B cell (primary cell): Measurements from ENCODE around the gene DDIT4. TPM values are rescaled to one million over a fixed set of nuclear protein-coding genes. Genes with fewer than 3 reads are reported as not detected.
A peak's percentile ranks its signal among the peaks of the same experiment; 100 is the strongest.
"Not testable (repeated sequence)": the region's sequence is repeated elsewhere in the genome, so short reads cannot be mapped to it uniquely, and the experiment has no call there.

ENCODE experiments used
- ATAC-seq: fragments of 200-7000 bp; cut with Tn5 transposase; one replicate; pipeline ENCODE4 v1.10.0; 2021; ENCODE audit warnings: low read depth, mild to moderate bottlenecking, moderate number of reproducible peaks, moderate library complexity
- CTCF ChIA-PET: fragments of 350-600 bp; sonication (Branson Sonifier 250); formaldehyde crosslinking; loops from one replicate; lab custom pipeline; 2021; ENCODE audit warnings: antibody characterized with exemption, inconsistent platforms; lab: Charles Lee
- POLR2A ChIA-PET: fragments of 350-600 bp; sonication (Branson Sonifier 250); formaldehyde crosslinking; loops from one replicate; lab custom pipeline; 2021; ENCODE audit warnings: antibody characterized with exemption; lab: Charles Lee
- DNase-seq: peaks from one replicate; pipeline ENCODE4 v3.0.0; 2013
- H2AFZ ChIP-seq: 2 replicates; pipeline ENCODE4 v1.6.1; 2012; ENCODE audit warnings: mild to moderate bottlenecking, low read depth, low read length; ENCODE audit not compliant: insufficient read depth, poor library complexity, severe bottlenecking
- H3K27ac ChIP-seq, 2 donors: 1 replicate in 1 of 2; 2 replicates in 1 of 2; pipeline ENCODE4 v1.5.1; 2012 to 2013; ENCODE audit warnings: low read length in 2 of 2, mild to moderate bottlenecking in 2 of 2, moderate library complexity in 1 of 2
- H3K27me3 ChIP-seq, 4 experiments: fragments of 200-600 bp in 1 of 4; sonication (generic) in 1 of 4; replicated peaks in 1 of 4; 1 replicate in 2 of 4; 2 replicates in 2 of 4; pipeline versions ENCODE4 v1.6.1 to v1.7.0; 2013 to 2016; ENCODE audit warnings: low read length in 3 of 4, mild to moderate bottlenecking in 2 of 4, mixed read lengths in 1 of 4, moderate library complexity in 1 of 4; ENCODE audit not compliant: insufficient read depth in 4 of 4, control insufficient read depth in 3 of 4; ENCODE audit errors: control extremely low read depth in 1 of 4
- H3K36me3 ChIP-seq, 2 experiments: replicated peaks in 1 of 2; 1 replicate in 1 of 2; 2 replicates in 1 of 2; pipeline versions ENCODE4 v1.6.1 to v1.7.1; 2013; ENCODE audit warnings: low read length in 1 of 2; ENCODE audit not compliant: insufficient read depth in 2 of 2, control insufficient read depth in 1 of 2; ENCODE audit errors: control extremely low read depth in 1 of 2, extremely low read depth in 1 of 2
- H3K4me1 ChIP-seq, 2 donors: fragments of 200-600 bp in 1 of 2; sonication (generic) in 1 of 2; 1 replicate in 1 of 2; 2 replicates in 1 of 2; pipeline versions ENCODE4 v1.5.1 to v1.6.1; 2013 to 2017; ENCODE audit warnings: low read length in 2 of 2; ENCODE audit not compliant: control insufficient read depth in 2 of 2, insufficient read depth in 2 of 2
- H3K4me2 ChIP-seq: replicated peaks from 2 replicates; pipeline ENCODE3; 2012; ENCODE audit warnings: mild to moderate bottlenecking, low read depth, low read length; ENCODE audit not compliant: poor library complexity, severe bottlenecking
- H3K4me3 ChIP-seq, 5 experiments: fragments of 200-600 bp in 1 of 5; sonication (generic) in 1 of 5; 1 replicate in 3 of 5; 2 replicates in 2 of 5; pipeline versions ENCODE4 v1.5.1 to v1.7.0; 2011 to 2016; ENCODE audit warnings: low read length in 4 of 5, mild to moderate bottlenecking in 4 of 5, low read depth in 2 of 5, control low read depth in 1 of 5, moderate library complexity in 1 of 5; ENCODE audit not compliant: insufficient read depth in 1 of 5; ENCODE audit errors: control extremely low read depth in 1 of 5, extremely low read depth in 1 of 5
- H3K79me2 ChIP-seq: fragments of 200-600 bp; sonication (generic); one replicate; pipeline ENCODE4 v1.6.0; 2016; ENCODE audit warnings: low read length; ENCODE audit not compliant: control insufficient read depth, insufficient read depth
- H3K9ac ChIP-seq: fragments of 200-600 bp; sonication (generic); 2 replicates; pipeline ENCODE4 v1.6.1; 2017; ENCODE audit warnings: mild to moderate bottlenecking, low read length, moderate library complexity
- H3K9me3 ChIP-seq, 3 donors: one replicate each; pipeline versions ENCODE4 v1.6.1 to v1.7.1; 2013; ENCODE audit warnings: low read length in 2 of 3; ENCODE audit not compliant: control insufficient read depth in 2 of 3, insufficient read depth in 1 of 3; ENCODE audit errors: control extremely low read depth in 1 of 3
- H4K20me1 ChIP-seq: 2 replicates; pipeline ENCODE4 v1.6.0; 2012; ENCODE audit warnings: mild to moderate bottlenecking, low read length; ENCODE audit not compliant: insufficient read depth, control insufficient read depth, poor library complexity, severe bottlenecking
- H3K27ac Mint-ChIP-seq: one replicate; pipeline ENCODE4 v1.8.0; 2021; ENCODE audit warnings: mixed read lengths
- H3K27me3 Mint-ChIP-seq: one replicate; pipeline ENCODE4 v1.8.0; 2021; ENCODE audit warnings: mixed read lengths
- H3K4me1 Mint-ChIP-seq: one replicate; pipeline ENCODE4 v1.8.0; 2021; ENCODE audit warnings: mixed read lengths
- H3K4me3 Mint-ChIP-seq: one replicate; pipeline ENCODE4 v1.8.0; 2021; ENCODE audit warnings: mixed read lengths
- H3K9me3 Mint-ChIP-seq: one replicate; pipeline ENCODE4 v1.8.0; 2022; ENCODE audit warnings: mixed read lengths; ENCODE audit not compliant: insufficient read depth
- EZH2 ChIP-seq: IDR thresholded peaks from 2 replicates; pipeline ENCODE4 v1.6.1; 2012; ENCODE audit warnings: borderline replicate concordance, low read depth, mild to moderate bottlenecking, moderate library complexity, low read length; ENCODE audit not compliant: insufficient read depth, poor library complexity, severe bottlenecking
- WGBS: methylation state at CpG from one replicate; pipeline ENCODE4 v1.1.5; 2013; ENCODE audit warnings: missing lambda C conversion rate; ENCODE audit not compliant: insufficient coverage; 5-methylcytosine and 5-hydroxymethylcytosine counted together
- intact Hi-C: fragments of 100-400 bp; cut with micrococcal nuclease; formaldehyde crosslinking; loops from one replicate; pipeline ENCODE4 v1.10.0; 2022
- polyA plus RNA-seq: library from polyadenylated mRNA; depleted of rRNA; stranded (reverse); fragments of >200 nt; gene quantifications from 2 replicates; pipeline ENCODE4 v1.2.3, GENCODE V29; 2012
- total RNA-seq, 2 donors: library from RNA; stranded (reverse); fragments of 120-200 nt in 1 of 2; gene quantifications; 1 replicate in 1 of 2; 2 replicates in 1 of 2; pipeline versions ENCODE4 v1.2.3 to v1.2.4, GENCODE V29; 2013 to 2022
- TF ChIP-seq, protein P1 (sequence below): fragments of 200-600 bp; IDR thresholded peaks from one replicate; pipeline ENCODE4 v1.8.0; 2022; ENCODE audit warnings: antibody characterized with exemption, mild to moderate bottlenecking

Gene DDIT4
- total and polyA plus RNA-seq, 2 donors (not counting 1 experiment from before 2014, with no cell fraction given): 102 to 110 TPM

DNA sequence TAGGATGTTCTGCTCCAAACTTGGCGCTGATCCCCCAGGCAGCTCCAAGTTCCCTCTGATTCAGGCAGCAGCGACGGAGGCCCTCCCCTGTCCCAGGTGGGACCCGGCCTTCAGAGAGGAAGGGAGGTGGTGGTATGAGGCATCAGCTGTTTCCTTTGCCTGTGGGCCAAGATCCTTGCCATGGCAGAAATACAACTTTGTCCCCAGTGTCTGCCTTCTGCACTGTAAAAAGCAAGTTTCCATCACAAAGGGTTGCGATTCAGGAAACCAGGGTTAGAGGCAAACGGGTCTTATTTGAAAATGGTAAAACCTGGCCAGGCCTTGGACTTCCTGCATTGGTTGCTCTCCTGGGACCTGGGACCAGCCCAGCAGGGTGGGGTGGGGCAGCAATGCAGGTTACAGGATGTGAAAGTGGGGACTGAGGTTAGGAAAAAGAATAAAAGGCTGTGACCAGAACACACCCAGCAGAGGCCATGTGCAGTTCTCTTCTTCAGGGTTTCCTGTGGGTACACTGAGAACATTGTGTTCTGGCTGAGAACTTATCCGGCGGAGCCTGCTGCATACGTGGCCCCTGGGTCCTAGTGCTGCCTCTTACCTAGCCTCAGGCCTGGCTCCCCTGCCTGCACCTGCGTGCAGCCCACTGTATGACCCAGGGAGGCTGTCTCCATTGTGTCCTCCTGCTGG is 25.1 kb upstream of the DDIT4 start:
- Histone ChIP-seq H3K36me3 (no peaks in the 10 kb centered on the region), H3K79me2 (peaks cover 8% of the 10 kb centered on the region), H3K9me3 (peaks cover 0 to 3% (median 0%) of the 10 kb centered on the region in 3 donors), H3K27ac (peak overlapping the region; percentile 76 to 81), H3K4me2 (peak overlapping the region; percentile 80), H4K20me1 (no peaks in the 10 kb centered on the region), H3K9ac (peak overlapping the region; percentile 40), H3K4me3 (peak overlapping the region in 4 of 5 experiments; percentile 26 to 49 (median 44)), H2AFZ (peak overlapping the region; percentile 50), H3K27me3 (no peaks in the 10 kb centered on the region), H3K4me1 (peaks cover 78 to 83% of the 10 kb centered on the region in 2 donors)
- 0% methylated on average over 10 of the region's 10 CpGs for WGBS
- TF ChIP-seq EZH2: no peak
- TF ChIP-seq, protein P1, sequence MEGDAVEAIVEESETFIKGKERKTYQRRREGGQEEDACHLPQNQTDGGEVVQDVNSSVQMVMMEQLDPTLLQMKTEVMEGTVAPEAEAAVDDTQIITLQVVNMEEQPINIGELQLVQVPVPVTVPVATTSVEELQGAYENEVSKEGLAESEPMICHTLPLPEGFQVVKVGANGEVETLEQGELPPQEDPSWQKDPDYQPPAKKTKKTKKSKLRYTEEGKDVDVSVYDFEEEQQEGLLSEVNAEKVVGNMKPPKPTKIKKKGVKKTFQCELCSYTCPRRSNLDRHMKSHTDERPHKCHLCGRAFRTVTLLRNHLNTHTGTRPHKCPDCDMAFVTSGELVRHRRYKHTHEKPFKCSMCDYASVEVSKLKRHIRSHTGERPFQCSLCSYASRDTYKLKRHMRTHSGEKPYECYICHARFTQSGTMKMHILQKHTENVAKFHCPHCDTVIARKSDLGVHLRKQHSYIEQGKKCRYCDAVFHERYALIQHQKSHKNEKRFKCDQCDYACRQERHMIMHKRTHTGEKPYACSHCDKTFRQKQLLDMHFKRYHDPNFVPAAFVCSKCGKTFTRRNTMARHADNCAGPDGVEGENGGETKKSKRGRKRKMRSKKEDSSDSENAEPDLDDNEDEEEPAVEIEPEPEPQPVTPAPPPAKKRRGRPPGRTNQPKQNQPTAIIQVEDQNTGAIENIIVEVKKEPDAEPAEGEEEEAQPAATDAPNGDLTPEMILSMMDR: no peak
- ChIA-PET CTCF (interaction anchor here (0.5 to 2.5 kb wide), 21 partner anchors 12 to 200 kb away, joined by 3 to 22 read pairs (median 5); partner anchors contain the start of gene DDIT4), POLR2A (interaction anchor here (0.6 to 5.6 kb wide), 14 partner anchors 9 to 178 kb away, joined by 3 to 29 read pairs (median 6); partner anchors contain the start of genes ANAPC16, ASCC1 and DDIT4)
- H3K27me3 Mint-ChIP-seq: no peaks in the 10 kb centered on the region
- DNase-seq (peak; percentile 85), ATAC-seq (peak; percentile 76)
- peak overlapping the region; percentile 98 for H3K27ac Mint-ChIP-seq
- intact Hi-C loops: loop anchor here (1.0 kb wide), 7 partner anchors 9 to 412 kb away; partner anchors contain the start of gene DDIT4
- H3K9me3 Mint-ChIP-seq: no peaks in the 10 kb centered on the region
- H3K4me3 Mint-ChIP-seq: peak overlapping the region; percentile 91
- peaks cover 80% of the 10 kb centered on the region for H3K4me1 Mint-ChIP-seq

DNA sequence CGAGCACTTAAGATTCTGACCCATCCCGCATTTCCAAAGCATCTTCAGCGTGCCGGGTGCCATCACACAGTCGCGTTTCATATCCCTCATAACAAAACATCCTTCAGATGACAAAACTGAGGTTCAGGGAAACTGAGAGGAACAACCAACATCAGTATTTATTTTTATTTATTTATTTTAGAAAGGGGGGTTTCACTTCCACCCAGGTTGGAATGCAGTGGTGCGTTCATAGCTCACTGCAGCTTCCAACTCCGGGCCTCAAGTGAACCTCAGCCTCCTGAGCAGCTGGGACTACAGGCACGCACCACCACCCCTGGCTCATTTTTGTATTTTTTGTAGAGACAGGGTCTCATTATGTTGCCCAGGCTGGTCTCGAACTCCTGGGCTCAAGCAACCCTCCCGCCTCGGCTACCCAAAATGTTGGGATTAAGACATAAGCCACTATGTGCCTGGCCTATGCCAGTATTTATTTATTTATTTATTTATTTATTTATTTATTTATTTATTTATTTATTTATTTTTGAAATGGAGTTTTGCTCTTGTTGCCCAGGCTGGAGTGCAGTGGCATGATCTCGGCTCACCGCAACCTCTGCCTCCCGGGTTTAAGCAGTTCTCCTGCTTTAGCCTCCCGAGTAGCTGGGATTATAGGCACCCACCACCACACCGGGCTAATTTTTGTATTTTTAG is 24.4 kb upstream of the DDIT4 start:
- Mint-ChIP-seq H3K4me1 (peaks cover 75% of the 10 kb centered on the region), H3K27ac (peak overlapping the region; percentile 98), H3K4me3 (peak overlapping the region; percentile 91)
- peak; percentile 4 for ATAC-seq
- DNase-seq, H3K9me3 ChIP-seq, intact Hi-C loops, H4K20me1 ChIP-seq, H3K79me2 ChIP-seq, H3K36me3 ChIP-seq, H3K9me3 Mint-ChIP-seq, H3K27me3 ChIP-seq, H3K27me3 Mint-ChIP-seq: not testable (repeated sequence)
- H3K4me2 ChIP-seq: peak overlapping the region; percentile 80
- CTCF ChIA-PET: interaction anchor here (0.6 to 2.2 kb wide), 4 partner anchors 48 to 94 kb away, joined by 3 to 6 read pairs (median 4); no protein-coding TSS in a partner anchor
- peak overlapping the region; percentile 50 for H2AFZ ChIP-seq
- H3K27ac ChIP-seq: peak overlapping the region; percentile 76 to 81
- peak overlapping the region; percentile 40 for H3K9ac ChIP-seq
- H3K4me1 ChIP-seq: peaks cover 78 to 83% of the 10 kb centered on the region in 2 donors
- WGBS: 30% methylated on average over 4 of the region's 17 CpGs
- POLR2A ChIA-PET: interaction anchor here (0.6 to 5.6 kb wide), 5 partner anchors 20 to 162 kb away, joined by 3 to 29 read pairs (median 7); no protein-coding TSS in a partner anchor
- H3K4me3 ChIP-seq: peak overlapping the region in 4 of 5 experiments; percentile 5 to 49 (median 44)
